Iris pigment epithelial cell (primary cell): ENCODE data around the gene TAS1R1.
A peak's percentile ranks its signal among the peaks of the same experiment; 100 is the strongest.

Source experiments
- DNase-seq: peaks from one replicate; pipeline ENCODE4 v3.0.0-alpha.2; 2011; ENCODE audit warnings: low read depth

The TAS1R1 gene

GRCh38 chr1:6574025-6574620, 19.0 kb downstream of the TAS1R1 start:
- DNase-seq = no peak

DNA sequence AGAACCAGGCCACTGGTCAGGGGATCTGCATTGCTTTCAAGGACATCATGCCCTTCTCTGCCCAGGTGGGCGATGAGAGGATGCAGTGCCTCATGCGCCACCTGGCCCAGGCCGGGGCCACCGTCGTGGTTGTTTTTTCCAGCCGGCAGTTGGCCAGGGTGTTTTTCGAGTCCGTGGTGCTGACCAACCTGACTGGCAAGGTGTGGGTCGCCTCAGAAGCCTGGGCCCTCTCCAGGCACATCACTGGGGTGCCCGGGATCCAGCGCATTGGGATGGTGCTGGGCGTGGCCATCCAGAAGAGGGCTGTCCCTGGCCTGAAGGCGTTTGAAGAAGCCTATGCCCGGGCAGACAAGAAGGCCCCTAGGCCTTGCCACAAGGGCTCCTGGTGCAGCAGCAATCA, 19.7 kb downstream of the TAS1R1 start:
- no peak for DNase-seq

GRCh38 chr1:6577831-6578525, 22.9 kb downstream of the TAS1R1 start:
- no peak for DNase-seq

DNA sequence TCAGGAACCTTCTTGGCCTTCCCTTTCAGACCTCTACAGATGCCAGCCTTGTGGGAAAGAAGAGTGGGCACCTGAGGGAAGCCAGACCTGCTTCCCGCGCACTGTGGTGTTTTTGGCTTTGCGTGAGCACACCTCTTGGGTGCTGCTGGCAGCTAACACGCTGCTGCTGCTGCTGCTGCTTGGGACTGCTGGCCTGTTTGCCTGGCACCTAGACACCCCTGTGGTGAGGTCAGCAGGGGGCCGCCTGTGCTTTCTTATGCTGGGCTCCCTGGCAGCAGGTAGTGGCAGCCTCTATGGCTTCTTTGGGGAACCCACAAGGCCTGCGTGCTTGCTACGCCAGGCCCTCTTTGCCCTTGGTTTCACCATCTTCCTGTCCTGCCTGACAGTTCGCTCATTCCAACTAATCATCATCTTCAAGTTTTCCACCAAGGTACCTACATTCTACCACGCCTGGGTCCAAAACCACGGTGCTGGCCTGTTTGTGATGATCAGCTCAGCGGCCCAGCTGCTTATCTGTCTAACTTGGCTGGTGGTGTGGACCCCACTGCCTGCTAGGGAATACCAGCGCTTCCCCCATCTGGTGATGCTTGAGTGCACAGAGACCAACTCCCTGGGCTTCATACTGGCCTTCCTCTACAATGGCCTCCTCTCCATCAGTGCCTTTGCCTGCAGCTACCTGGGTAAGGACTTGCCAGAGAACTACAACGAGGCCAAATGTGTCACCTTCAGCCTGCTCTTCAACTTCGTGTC, 23.7 kb downstream of the TAS1R1 start:
- DNase-seq = no peak

GRCh38 chr1:6579374-6580118, 24.4 kb downstream of the TAS1R1 start, which contains the start of gene ZBTB48:
TSS of gene ZBTB48 (plus strand) at chr1:6579994. CDS start at chr1:6580610, 616 bp downstream.
- DNase-seq = peak; percentile 95

DNA sequence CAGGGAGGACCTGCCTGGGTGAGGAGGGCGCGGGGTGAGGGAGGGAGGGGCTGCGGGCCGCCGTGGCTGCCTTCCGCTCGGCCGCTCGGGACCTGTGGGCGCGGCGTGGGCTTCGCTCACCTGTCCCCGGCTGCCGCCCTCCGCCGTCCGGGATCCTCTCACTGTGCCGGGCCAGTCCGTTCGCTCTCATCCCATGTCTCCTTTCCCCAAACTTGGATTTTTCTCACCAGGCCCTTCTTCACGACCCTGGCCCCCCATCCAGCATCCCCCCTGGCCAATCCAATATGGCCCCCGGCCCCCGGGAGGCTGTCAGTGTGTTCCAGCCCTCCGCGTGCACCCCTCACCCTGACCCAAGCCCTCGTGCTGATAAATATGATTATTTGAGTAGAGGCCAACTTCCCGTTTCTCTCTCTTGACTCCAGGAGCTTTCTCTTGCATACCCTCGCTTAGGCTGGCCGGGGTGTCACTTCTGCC, 25.0 kb downstream of the TAS1R1 start:
- no peak for DNase-seq

GRCh38 chr1:6580593-6581409, 25.7 kb downstream of the TAS1R1 start:
- DNase-seq = peak; percentile 20

DNA sequence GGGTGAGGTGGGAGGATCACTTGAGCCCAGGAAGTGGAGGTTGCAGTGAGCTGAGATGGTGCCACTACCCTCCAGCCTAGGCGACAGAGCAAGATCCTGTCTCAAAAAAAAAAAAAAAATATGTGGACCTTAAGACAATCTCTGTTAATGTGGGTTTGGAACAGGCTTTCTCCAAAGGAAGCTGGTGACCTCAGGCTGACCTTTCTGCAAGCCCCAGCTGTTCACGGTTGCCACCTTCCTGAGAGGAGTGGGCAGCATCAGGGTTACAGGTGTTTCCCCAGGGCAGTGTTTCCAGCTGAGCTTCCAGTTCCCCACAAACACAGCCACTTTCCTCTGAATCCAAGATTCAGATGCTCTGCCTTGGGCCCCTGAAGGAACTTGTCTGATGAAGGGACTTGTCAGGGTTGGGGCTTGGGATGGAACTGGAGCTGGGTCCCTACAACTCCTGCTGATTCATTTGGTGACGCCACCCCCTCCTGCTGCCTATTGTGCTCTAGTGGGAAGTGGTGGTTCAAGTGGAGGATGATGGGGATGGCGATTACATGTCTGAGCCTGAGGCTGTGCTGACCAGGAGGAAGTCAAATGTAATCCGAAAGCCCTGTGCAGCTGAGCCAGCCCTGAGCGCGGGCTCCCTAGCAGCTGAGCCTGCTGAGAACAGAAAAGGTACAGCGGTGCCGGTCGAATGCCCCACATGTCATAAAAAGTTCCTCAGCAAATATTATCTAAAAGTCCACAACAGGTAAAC, 26.6 kb downstream of the TAS1R1 start:
- no peak for DNase-seq

DNA sequence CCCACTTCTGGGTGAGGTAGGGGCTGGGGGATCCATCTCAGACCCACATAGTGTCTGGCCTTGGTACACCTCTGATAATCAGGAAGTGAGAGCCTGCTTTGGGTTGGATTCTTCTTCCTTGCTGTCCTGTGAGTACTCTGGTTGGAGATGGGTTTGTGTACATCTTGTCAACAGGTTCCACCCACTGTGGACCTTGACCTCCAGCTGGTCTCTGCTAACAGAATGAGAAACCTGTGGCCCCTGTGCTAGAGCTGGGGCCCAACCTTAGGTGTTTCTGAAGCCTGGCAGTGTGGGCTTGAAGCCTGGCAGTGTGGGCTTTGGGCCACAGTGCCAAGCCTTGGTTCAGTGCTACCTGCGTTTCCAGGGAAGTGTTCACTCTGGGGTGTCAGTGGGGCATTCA, 27.3 kb downstream of the TAS1R1 start:
- no peak for DNase-seq

- DNase-seq = no peak
Measured at GRCh38 chr1:6584126-6585080, 29.3 kb downstream of the TAS1R1 start.

GRCh38 chr1:6585081-6585722, 30.1 kb downstream of the TAS1R1 start:
- no peak for DNase-seq

- no peak for DNase-seq
Measured at GRCh38 chr1:6585841-6586240, 30.7 kb downstream of the TAS1R1 start.

- no peak for DNase-seq
Measured at GRCh38 chr1:6586404-6586816, 31.3 kb downstream of the TAS1R1 start.

DNA sequence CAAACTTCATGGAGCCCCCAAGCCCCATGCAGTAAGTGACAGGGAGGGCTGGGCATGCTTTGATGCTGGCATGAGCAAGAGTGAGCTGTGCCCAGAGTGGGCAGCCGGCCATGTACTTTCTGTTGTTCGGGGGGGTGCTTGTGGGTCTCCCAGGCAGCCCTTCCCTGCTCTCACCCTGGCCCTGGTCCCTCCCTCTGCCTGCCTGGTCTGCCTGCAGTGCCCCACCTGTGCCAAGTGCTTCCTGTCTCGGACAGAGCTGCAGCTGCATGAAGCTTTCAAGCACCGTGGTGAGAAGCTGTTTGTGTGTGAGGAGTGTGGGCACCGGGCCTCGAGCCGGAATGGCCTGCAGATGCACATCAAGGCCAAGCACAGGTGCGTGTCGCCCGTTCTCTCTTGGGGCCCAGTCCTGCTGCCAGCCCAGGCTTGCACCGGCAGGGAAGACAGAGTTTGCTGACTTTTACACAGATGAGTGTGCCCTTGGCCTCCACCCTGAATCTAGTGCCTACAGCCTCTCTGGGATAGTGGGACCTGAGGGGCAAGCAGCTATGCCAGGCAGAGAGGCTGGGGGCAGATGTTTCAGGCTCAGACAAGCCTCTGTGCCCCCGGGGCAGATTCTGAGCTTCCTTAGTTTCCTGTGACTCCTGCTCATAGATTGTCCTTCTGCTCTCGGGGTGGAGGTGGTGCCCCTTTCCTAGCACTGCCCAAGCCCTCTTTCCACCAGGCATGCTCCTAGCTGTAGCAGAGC, 32.3 kb downstream of the TAS1R1 start:
- no peak for DNase-seq

GRCh38 chr1:6588128-6588892, 33.2 kb downstream of the TAS1R1 start:
- DNase-seq = no peak

DNA sequence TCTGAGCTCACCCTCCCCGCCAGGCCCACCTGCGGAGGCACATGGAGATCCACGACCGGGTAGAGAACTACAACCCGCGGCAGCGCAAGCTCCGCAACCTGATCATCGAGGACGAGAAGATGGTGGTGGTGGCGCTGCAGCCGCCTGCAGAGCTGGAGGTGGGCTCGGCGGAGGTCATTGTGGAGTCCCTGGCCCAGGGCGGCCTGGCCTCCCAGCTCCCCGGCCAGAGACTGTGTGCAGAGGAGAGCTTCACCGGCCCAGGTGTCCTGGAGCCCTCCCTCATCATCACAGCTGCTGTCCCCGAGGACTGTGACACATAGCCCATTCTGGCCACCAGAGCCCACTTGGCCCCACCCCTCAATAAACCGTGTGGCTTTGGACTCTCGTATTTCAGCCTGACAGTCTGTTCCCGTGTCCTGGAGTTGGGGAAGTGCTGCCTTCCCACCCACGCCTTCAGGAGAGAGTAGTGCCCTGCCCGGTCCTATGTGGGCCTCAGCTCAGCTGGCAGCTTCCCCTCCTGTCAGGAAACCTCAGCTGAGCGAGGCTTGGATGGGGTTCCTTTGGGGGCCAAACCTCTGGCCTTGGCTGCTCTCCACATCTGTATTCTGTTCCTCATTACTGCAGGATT, 33.9 kb downstream of the TAS1R1 start:
- DNase-seq = no peak

DNA sequence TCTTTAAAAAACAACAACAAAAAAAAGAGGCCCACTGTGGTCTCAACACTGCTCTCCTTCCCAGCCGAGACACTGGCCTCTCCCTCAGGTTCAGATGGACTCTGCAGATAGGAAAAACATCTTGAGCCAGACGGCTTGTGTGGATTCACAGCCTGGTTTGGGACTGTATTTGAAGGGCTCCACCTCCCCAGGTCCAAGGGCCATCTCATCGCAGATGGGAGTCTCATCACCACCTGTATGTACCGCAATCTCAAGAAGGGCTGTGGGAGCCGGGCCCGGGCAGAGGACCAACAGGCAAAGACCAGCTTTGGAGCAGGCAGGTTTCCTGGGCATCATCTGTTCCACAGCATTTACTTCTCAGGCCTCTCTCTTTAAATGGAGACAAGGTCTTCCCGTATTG, 34.9 kb downstream of the TAS1R1 start:
- DNase-seq = no peak
